Measurements from ENCODE around the gene ARHGAP28. TPM values are rescaled to one million over a fixed set of nuclear protein-coding genes. Genes with fewer than 3 reads are reported as not detected.

The ARHGAP28 gene
- total RNA-seq (2014; rRNA removed; shearing (Covaris generic)), result 0.24 and 0.29 TPM in 2 replicates

GRCh38 chr18:6729247-6730091 is at the start of gene ARHGAP28:
Gene ARHGAP28 (plus strand): TSS chr18:6729716. CDS start chr18:6729822, 106 bp downstream.
- DNase-seq (ENCODE audit: low read depth), result peak; percentile 63

- DNase-seq (ENCODE audit: low read depth), result no peak
These were observed 48.1 kb upstream of the ARHGAP28 start for GRCh38 chr18:6681331-6681875.

- DNase-seq (ENCODE audit: low read depth), result no peak
These were observed 46.9 kb upstream of the ARHGAP28 start for GRCh38 chr18:6682437-6683111.

- no peak for DNase-seq (ENCODE audit: low read depth)
These were observed 46.2 kb upstream of the ARHGAP28 start for GRCh38 chr18:6683112-6683876.

GRCh38 chr18:6687676-6688075 is 41.8 kb upstream of the ARHGAP28 start:
- no peak for DNase-seq (ENCODE audit: low read depth)

GRCh38 chr18:6708890-6709289 is 20.6 kb upstream of the ARHGAP28 start:
- no peak for DNase-seq (ENCODE audit: low read depth)

GRCh38 chr18:6711467-6711866 is 18.0 kb upstream of the ARHGAP28 start:
- no peak for DNase-seq (ENCODE audit: low read depth)

- DNase-seq (ENCODE audit: low read depth), result no peak
These were observed 17.1 kb upstream of the ARHGAP28 start for GRCh38 chr18:6712401-6712800.

GRCh38 chr18:6714010-6714409 is 15.5 kb upstream of the ARHGAP28 start:
- DNase-seq (ENCODE audit: low read depth), result no peak

- DNase-seq (ENCODE audit: low read depth), result no peak
These were observed 11.2 kb upstream of the ARHGAP28 start for GRCh38 chr18:6718267-6718666.

GRCh38 chr18:6719098-6719846 is 10.2 kb upstream of the ARHGAP28 start:
- DNase-seq (ENCODE audit: low read depth), result no peak

- DNase-seq (ENCODE audit: low read depth), result no peak
These were observed 9.4 kb upstream of the ARHGAP28 start for GRCh38 chr18:6719910-6720683.

GRCh38 chr18:6721755-6722154 is 7.8 kb upstream of the ARHGAP28 start:
- DNase-seq (ENCODE audit: low read depth), result no peak

- no peak for DNase-seq (ENCODE audit: low read depth)
These were observed 6.8 kb upstream of the ARHGAP28 start for GRCh38 chr18:6722690-6723089.

GRCh38 chr18:6724331-6724730 is 5.2 kb upstream of the ARHGAP28 start:
- DNase-seq (ENCODE audit: low read depth), result no peak

- no peak for DNase-seq (ENCODE audit: low read depth)
These were observed 1.2 kb upstream of the ARHGAP28 start for GRCh38 chr18:6728331-6728730.

GRCh38 chr18:6728809-6729246 is 688 bp upstream of the ARHGAP28 start:
- no peak for DNase-seq (ENCODE audit: low read depth)

GRCh38 chr18:6730416-6731221 is 1.1 kb downstream of the ARHGAP28 start:
- DNase-seq (ENCODE audit: low read depth), result no peak

GRCh38 chr18:6731222-6731596 is 1.7 kb downstream of the ARHGAP28 start:
- peak; percentile 33 for DNase-seq (ENCODE audit: low read depth)

GRCh38 chr18:6732952-6733351 is 3.4 kb downstream of the ARHGAP28 start:
- no peak for DNase-seq (ENCODE audit: low read depth)

Measured in RPMI7951 (cell line).